ENCODE measurements around the gene ZDHHC14. TPM values are rescaled to one million over a fixed set of nuclear protein-coding genes. Genes with fewer than 3 reads are reported as not detected.

Gene ZDHHC14
- total and polyA plus RNA-seq, 4 donors: 4.3 to 18.3 (median 8.9) TPM

DNA sequence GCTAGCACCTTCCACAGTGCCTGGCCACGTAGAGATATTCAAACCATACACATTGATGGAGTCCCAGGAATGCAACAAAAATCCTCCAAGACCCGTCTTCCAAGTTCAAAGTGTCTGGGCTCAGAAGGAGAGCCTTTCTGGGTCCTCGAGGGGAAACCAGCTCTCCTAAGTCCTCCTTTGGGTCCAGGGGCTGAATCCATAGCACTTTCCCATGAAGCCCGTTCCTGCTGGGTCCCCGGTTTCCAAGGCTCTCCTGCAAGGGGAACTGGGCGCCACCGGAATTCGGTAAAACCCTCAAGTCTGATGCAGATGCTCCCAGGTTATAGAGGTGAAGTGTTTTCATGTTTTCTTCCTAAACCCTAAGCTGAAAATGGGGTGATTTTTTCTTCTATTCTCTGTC, 340.8 kb downstream of the ZDHHC14 start:
- Histone ChIP-seq H3K27me3 (ENCODE audit: control insufficient read depth in 3 of 3, insufficient read depth in 3 of 3, low read length in 2 of 3) (no peaks in the 10 kb centered on the region), H3K4me3 (no peak overlapping the region), H3K27ac (ENCODE audit: low read depth in 1 of 2, low read length in 1 of 2) (no peak overlapping the region), H3K4me1 (ENCODE audit: control insufficient read depth in 5 of 5, insufficient read depth in 5 of 5, low read length in 5 of 5) (peaks cover 0 to 26% (median 8%) of the 10 kb centered on the region in 5 donors), H3K9me3 (ENCODE audit: control insufficient read depth in 4 of 4, insufficient read depth in 3 of 4, low read length in 3 of 4) (peaks cover 0 to 9% (median 3%) of the 10 kb centered on the region in 4 donors), H3K9ac (ENCODE audit: insufficient read depth in 1 of 2, low read length in 2 of 2) (no peak overlapping the region), H3K36me3 (ENCODE audit: control insufficient read depth in 4 of 4, insufficient read depth in 4 of 4, low read length in 4 of 4) (no peaks in the 10 kb centered on the region)
- DNase-seq (no peak), ATAC-seq (ENCODE audit: insufficient read depth, low FRiP score) (no peak)
- WGBS, 2 donors: 89 to 97% methylated on average over 8 of the region's 8 CpGs
- TF ChIP-seq, protein P1, sequence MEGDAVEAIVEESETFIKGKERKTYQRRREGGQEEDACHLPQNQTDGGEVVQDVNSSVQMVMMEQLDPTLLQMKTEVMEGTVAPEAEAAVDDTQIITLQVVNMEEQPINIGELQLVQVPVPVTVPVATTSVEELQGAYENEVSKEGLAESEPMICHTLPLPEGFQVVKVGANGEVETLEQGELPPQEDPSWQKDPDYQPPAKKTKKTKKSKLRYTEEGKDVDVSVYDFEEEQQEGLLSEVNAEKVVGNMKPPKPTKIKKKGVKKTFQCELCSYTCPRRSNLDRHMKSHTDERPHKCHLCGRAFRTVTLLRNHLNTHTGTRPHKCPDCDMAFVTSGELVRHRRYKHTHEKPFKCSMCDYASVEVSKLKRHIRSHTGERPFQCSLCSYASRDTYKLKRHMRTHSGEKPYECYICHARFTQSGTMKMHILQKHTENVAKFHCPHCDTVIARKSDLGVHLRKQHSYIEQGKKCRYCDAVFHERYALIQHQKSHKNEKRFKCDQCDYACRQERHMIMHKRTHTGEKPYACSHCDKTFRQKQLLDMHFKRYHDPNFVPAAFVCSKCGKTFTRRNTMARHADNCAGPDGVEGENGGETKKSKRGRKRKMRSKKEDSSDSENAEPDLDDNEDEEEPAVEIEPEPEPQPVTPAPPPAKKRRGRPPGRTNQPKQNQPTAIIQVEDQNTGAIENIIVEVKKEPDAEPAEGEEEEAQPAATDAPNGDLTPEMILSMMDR (IDR thresholded peaks at IDR 0.05; ENCODE audit: control extremely low read depth, extremely low read depth): no peak

DNA sequence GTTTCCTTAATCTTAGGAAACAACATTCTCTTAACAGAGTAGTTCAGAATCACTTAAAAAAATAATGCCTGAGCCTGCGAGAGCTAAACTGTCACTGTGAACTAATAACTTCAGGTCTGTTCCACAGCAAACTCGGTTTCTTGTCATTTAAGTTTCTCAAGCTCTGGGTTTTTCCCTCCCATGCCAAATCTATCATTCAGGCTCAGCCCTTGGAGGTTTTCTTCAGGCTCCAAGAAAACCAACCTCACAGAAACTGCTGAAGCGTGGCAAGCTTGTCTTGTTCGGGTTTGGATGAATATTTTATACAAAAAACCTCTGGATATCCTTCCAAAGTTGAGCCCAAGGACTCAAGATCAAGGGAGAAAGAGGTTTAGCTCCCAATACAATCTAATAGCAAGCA, 342.4 kb downstream of the ZDHHC14 start:
- TF ChIP-seq, protein P1 (IDR thresholded peaks at IDR 0.05; ENCODE audit: control extremely low read depth, extremely low read depth): no peak
- H3K4me1 ChIP-seq (ENCODE audit: control insufficient read depth in 5 of 5, insufficient read depth in 5 of 5, low read length in 5 of 5): peaks cover 0 to 25% (median 12%) of the 10 kb centered on the region in 5 donors
- H3K9me3 ChIP-seq (ENCODE audit: control insufficient read depth in 4 of 4, insufficient read depth in 3 of 4, low read length in 3 of 4): peaks cover 0 to 9% (median 3%) of the 10 kb centered on the region in 4 donors
- no peak for ATAC-seq (ENCODE audit: insufficient read depth, low FRiP score)
- H3K9ac ChIP-seq (ENCODE audit: insufficient read depth in 1 of 2, low read length in 2 of 2): no peak overlapping the region
- WGBS, 2 donors: 85 to 93% methylated on average over 4 of the region's 4 CpGs
- no peaks in the 10 kb centered on the region for H3K27me3 ChIP-seq (ENCODE audit: control insufficient read depth in 3 of 3, insufficient read depth in 3 of 3, low read length in 2 of 3)
- no peak overlapping the region for H3K27ac ChIP-seq (ENCODE audit: low read depth in 1 of 2, low read length in 1 of 2)
- no peaks in the 10 kb centered on the region for H3K36me3 ChIP-seq (ENCODE audit: control insufficient read depth in 4 of 4, insufficient read depth in 4 of 4, low read length in 4 of 4)
- no peak overlapping the region for H3K4me3 ChIP-seq
- no peak for DNase-seq

DNA sequence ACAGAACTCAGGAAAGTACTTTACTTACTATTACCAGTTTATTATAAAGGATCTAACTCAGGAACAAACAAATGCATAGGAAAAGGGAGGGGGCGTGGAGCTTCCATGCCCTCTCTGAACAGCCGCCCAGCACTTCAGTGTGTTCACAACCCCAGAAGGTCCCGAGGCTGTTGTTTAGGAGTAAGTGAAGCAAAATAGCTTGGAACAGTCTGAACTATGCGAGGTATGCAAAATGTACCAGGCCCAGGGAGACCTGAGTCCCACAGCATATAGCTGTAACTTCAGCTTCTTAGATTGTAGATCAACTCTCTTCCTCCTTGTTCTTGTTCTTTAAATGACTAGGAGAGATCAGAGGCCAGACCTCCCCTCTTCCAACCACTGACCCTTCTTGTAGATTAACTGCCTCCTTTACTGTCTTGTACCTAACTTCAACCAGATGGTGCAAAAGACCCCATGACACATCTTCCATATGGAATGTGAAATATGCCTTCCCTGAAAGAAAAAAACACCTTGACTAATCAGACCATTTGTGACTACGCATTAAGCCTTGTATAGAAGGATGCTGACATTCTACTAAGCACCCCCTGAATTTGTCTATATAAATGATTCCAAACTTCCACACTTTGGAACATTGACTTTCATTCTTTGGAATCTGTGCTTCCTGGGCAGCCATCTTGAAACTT, 343.3 kb downstream of the ZDHHC14 start:
- peaks cover 0 to 9% (median 3%) of the 10 kb centered on the region in 4 donors for H3K9me3 ChIP-seq (ENCODE audit: control insufficient read depth in 4 of 4, insufficient read depth in 3 of 4, low read length in 3 of 4)
- no peak overlapping the region for H3K27ac ChIP-seq (ENCODE audit: low read depth in 1 of 2, low read length in 1 of 2)
- H3K27me3 ChIP-seq (ENCODE audit: control insufficient read depth in 3 of 3, insufficient read depth in 3 of 3, low read length in 2 of 3): no peaks in the 10 kb centered on the region
- no peak overlapping the region for H3K4me3 ChIP-seq
- DNase-seq (no peak), ATAC-seq (ENCODE audit: insufficient read depth, low FRiP score) (no peak)
- 78 to 89% methylated on average over 5 of the region's 5 CpGs for WGBS, 2 donors
- H3K9ac ChIP-seq (ENCODE audit: insufficient read depth in 1 of 2, low read length in 2 of 2): no peak overlapping the region
- TF ChIP-seq, protein P1 (IDR thresholded peaks at IDR 0.05; ENCODE audit: control extremely low read depth, extremely low read depth): no peak
- no peaks in the 10 kb centered on the region for H3K36me3 ChIP-seq (ENCODE audit: control insufficient read depth in 4 of 4, insufficient read depth in 4 of 4, low read length in 4 of 4)
- peaks cover 0 to 16% (median 5%) of the 10 kb centered on the region in 5 donors for H3K4me1 ChIP-seq (ENCODE audit: control insufficient read depth in 5 of 5, insufficient read depth in 5 of 5, low read length in 5 of 5)

Data from lung (tissue), 12 donors.